HEK293 (cell line): ENCODE measurements around the gene HEPACAM.

Source experiments
- CTCF ChIA-PET: fragments of 350-600 bp; formaldehyde crosslinking; extraction: SDS; loops from one replicate; lab custom pipeline; 2021; ENCODE audit warnings: antibody characterized with exemption; lab: Yijun Ruan, JAX
- POLR2A ChIA-PET: fragments of 300-600 bp; formaldehyde crosslinking; extraction: SDS; loops from one replicate; lab custom pipeline; 2020; ENCODE audit warnings: antibody characterized with exemption, inconsistent platforms; lab: Yijun Ruan, JAX
- H3K27ac ChIP-seq: fragments of 200-500 bp; sonication (Bioruptor generic); 2 replicates; pipeline ENCODE4 v1.5.1; 2014; ENCODE audit warnings: low read depth, low read length, control low read depth, inconsistent platforms; ENCODE audit errors: extremely low read depth
- H3K36me3 ChIP-seq, 2 experiments: fragments of 200-500 bp in 1 of 2; sonication (Bioruptor generic) in 1 of 2; 1 replicate in 1 of 2; 2 replicates in 1 of 2; pipeline ENCODE4 v1.5.1; 2014 to 2017; ENCODE audit warnings: inconsistent platforms in 2 of 2, low read length in 2 of 2; ENCODE audit not compliant: control insufficient read depth in 2 of 2, insufficient read depth in 1 of 2
- H3K4me1 ChIP-seq: fragments of 200-500 bp; sonication (Bioruptor generic); 2 replicates; pipeline ENCODE4 v1.5.1; 2014; ENCODE audit warnings: mild to moderate bottlenecking, low read length, inconsistent platforms; ENCODE audit not compliant: control insufficient read depth, insufficient read depth
- H3K4me3 ChIP-seq: 2 replicates; pipeline ENCODE4 v1.5.1; 2011; ENCODE audit warnings: low read depth, mild to moderate bottlenecking, control low read depth, low read length, moderate library complexity
- H3K9me3 ChIP-seq: fragments of 200-500 bp; sonication (Bioruptor generic); 2 replicates; pipeline ENCODE4 v1.5.1; 2014; ENCODE audit warnings: low read depth, low read length, inconsistent platforms; ENCODE audit not compliant: control insufficient read depth, insufficient read depth
- PRDM4 ChIP-seq: fragments of 450-650 bp; formaldehyde crosslinking; IDR thresholded peaks from 2 replicates; pipeline ENCODE4 v1.5.1; 2017; ENCODE audit warnings: missing biosample characterization, missing genetic modification characterization
- PRDM6 ChIP-seq: fragments of 450-650 bp; formaldehyde crosslinking; IDR thresholded peaks from 2 replicates; pipeline ENCODE4 v1.5.1; 2017; ENCODE audit warnings: missing biosample characterization, missing genetic modification characterization
- ZBTB11 ChIP-seq: fragments of 450-650 bp; formaldehyde crosslinking; conservative IDR thresholded peaks from 2 replicates; pipeline ENCODE4 v1.5.1; 2016; ENCODE audit warnings: low read depth, missing biosample characterization, missing genetic modification characterization
- ZBTB49 ChIP-seq: fragments of 450-650 bp; formaldehyde crosslinking; IDR thresholded peaks from 2 replicates; pipeline ENCODE4 v1.5.1; 2016; ENCODE audit warnings: missing biosample characterization, missing genetic modification characterization, low read depth
- ZNF138 ChIP-seq: fragments of 450-650 bp; formaldehyde crosslinking; IDR thresholded peaks from 2 replicates; pipeline ENCODE4 v1.5.1; 2016; ENCODE audit warnings: missing biosample characterization, missing genetic modification characterization, borderline replicate concordance
- ZNF324 ChIP-seq: fragments of 450-650 bp; formaldehyde crosslinking; IDR thresholded peaks from 2 replicates; pipeline ENCODE4 v1.5.1; 2016; ENCODE audit warnings: missing biosample characterization, missing genetic modification characterization
- ZNF391 ChIP-seq: fragments of 450-650 bp; formaldehyde crosslinking; IDR thresholded peaks from 2 replicates; pipeline ENCODE4 v1.5.1; 2016; ENCODE audit warnings: low read depth, missing biosample characterization, missing genetic modification characterization, borderline replicate concordance
- ZNF530 ChIP-seq: fragments of 450-650 bp; formaldehyde crosslinking; IDR thresholded peaks from 2 replicates; pipeline ENCODE4 v1.5.1; 2016; ENCODE audit warnings: low read depth, missing biosample characterization, missing genetic modification characterization
- ZNF558 ChIP-seq: fragments of 450-650 bp; formaldehyde crosslinking; IDR thresholded peaks from 2 replicates; pipeline ENCODE4 v1.5.1; 2016; ENCODE audit warnings: missing biosample characterization, missing genetic modification characterization
- ZNF621 ChIP-seq: fragments of 450-650 bp; formaldehyde crosslinking; IDR thresholded peaks from 2 replicates; pipeline ENCODE4 v1.5.1; 2017; ENCODE audit warnings: missing biosample characterization, missing genetic modification characterization
- ZNF843 ChIP-seq: fragments of 450-650 bp; formaldehyde crosslinking; IDR thresholded peaks from 2 replicates; pipeline ENCODE4 v1.5.1; 2016; ENCODE audit warnings: missing biosample characterization, missing genetic modification characterization
- TF ChIP-seq, protein P1 (sequence below): fragments of 450-650 bp; formaldehyde crosslinking; IDR thresholded peaks from 2 replicates; pipeline ENCODE4 v1.5.1; 2016; ENCODE audit warnings: missing biosample characterization, missing genetic modification characterization

The HEPACAM gene

DNA sequence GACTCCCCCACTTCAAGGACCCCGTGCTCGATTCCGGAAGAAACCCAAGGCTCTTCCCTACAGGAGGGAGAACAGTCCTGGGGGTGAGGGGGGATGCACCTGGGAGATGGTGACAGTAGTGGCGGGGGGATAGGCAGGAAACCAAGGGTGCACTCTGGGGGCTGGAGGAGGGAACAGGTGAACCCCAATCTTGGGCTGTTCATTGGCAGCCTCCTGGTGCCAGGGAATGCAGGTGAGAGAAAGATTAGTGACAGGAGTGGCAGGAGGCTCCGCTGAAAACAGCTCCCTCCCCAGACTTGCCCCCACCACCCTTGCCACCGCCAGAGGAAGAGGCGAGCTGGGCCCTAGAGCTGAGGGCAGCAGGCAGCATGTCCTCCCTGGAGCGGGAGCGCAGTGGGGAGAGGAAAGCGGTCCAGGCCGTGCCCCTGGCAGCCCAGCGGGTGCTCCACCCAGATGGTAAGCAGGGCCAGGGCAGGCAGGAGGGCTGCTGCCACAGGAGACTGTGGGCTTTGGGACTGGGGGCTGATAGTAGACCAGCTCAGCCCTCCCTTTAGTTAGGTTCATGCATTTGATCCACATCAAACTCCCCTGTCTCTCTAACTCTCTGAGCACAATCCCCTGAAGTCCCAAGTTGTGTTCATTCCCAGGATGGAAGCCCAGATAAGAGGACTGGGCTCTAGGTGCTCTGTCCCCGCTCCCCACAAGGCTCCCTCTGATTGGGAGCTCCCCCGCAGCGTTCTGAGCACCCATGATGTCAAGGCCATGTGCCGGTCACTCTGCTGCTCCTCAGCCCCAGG, 56.2 kb downstream of the HEPACAM start (continued):
- TF ChIP-seq, protein P1, sequence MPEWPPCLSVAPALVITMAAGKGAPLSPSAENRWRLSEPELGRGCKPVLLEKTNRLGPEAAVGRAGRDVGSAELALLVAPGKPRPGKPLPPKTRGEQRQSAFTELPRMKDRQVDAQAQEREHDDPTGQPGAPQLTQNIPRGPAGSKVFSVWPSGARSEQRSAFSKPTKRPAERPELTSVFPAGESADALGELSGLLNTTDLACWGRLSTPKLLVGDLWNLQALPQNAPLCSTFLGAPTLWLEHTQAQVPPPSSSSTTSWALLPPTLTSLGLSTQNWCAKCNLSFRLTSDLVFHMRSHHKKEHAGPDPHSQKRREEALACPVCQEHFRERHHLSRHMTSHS (tag by site-specific recombination): no peak
- TF ChIP-seq ZNF558 (tag by site-specific recombination) (no peak), ZBTB49 (tag by site-specific recombination) (no peak), ZBTB11 (no peak), ZNF530 (tag by site-specific recombination) (no peak), ZNF138 (tag by site-specific recombination) (no peak), PRDM4 (tag by site-specific recombination) (no peak)

GRCh38 chr11:124878759-124879492, 56.9 kb downstream of the HEPACAM start:
- TF ChIP-seq PRDM6: no peak
- no peak for TF ChIP-seq ZNF621 (tag by site-specific recombination)
- TF ChIP-seq ZNF391: no peak
- no peak for TF ChIP-seq ZNF324 (tag by site-specific recombination)
- no peak for TF ChIP-seq ZNF843
- Histone ChIP-seq H3K36me3 (no peaks in the 10 kb centered on the region), H3K27ac (no peak overlapping the region), H3K4me3 (no peak overlapping the region), H3K9me3 (no peaks in the 10 kb centered on the region), H3K4me1 (no peaks in the 10 kb centered on the region)
- POLR2A ChIA-PET: no interaction called here
- CTCF ChIA-PET: interaction anchor here (0.5 to 0.9 kb wide), 2 partner anchors 14 to 114 kb away, joined by 3 to 10 read pairs; partner anchors contain the start of gene ROBO3
